ENCODE measurements around the gene GFPT1. TPM values are rescaled to one million over a fixed set of nuclear protein-coding genes. Genes with fewer than 3 reads are reported as not detected.

GFPT1 gene
- total and polyA plus RNA-seq, 9 of the 15 experiments (the other 6 are each of a cell fraction or from before 2014, with no cell fraction given), result 6.6 to 38.3 (median 15.9) TPM

DNA sequence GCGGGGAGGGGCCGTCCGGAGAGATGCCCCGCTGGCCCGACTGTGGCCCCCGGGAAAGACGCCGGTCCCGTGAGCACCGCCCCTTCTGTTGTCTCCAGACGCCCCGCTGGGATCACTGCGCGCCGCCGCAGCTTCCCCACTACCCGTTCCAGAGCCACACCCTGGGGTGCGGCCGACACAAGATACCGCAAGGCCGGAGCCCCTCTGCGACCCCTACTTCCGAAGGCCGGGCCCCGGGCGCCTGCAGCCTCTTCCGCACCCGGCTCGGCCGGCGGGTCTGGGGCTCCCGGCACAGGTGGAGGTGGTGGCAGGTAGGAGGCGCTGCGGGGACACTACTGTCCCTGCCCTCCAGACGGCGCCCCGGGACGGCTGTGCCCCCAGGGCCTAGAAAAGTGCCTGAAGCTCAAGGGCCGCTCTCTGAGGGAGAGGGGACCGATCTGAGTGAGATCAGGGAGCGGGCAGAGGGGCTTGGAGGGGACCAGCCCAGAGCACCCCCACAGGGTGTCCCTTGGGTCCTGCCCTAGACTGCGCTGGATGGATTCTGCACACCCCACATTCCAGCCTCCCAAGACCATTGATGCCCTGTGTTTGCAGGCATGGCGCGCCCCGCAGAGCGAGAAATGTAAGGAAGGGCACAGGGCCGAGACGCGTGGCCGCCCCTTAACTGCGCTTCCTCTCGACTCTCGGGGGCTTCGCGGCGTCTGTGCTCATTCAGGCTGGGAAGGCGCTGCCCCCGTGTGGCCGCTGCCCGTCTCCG lies 80.0 kb downstream of the GFPT1 start (continued):
- TF ChIP-seq HSF4 (CRISPR knock-in tag; IDR thresholded peaks at IDR 0.05; ENCODE audit: borderline replicate concordance) (no peak), SUPT5H (IDR thresholded peaks at IDR 0.05) (no peak), ZNF134 (CRISPR knock-in tag; conservative IDR thresholded peaks at IDR 0.05) (no peak), PRMT5 (CRISPR knock-in tag; IDR thresholded peaks at IDR 0.05) (no peak), ZNF347 (CRISPR knock-in tag; IDR thresholded peaks at IDR 0.05; ENCODE audit: low read depth) (no peak), ZNF274 (IDR thresholded peaks at IDR 0.05; ENCODE audit: borderline replicate concordance, low read depth, low read length) (no peak), ZEB2 (IDR thresholded peaks at IDR 0.05) (peak; percentile 86), ZSCAN32 (CRISPR knock-in tag; IDR thresholded peaks at IDR 0.05) (no peak), HMG20B (CRISPR knock-in tag; IDR thresholded peaks at IDR 0.05) (no peak), PCBP1 (IDR thresholded peaks at IDR 0.05; ENCODE audit: low read depth, low read length, poor library complexity, severe bottlenecking) (no peak), GTF2E2 (tag; IDR thresholded peaks at IDR 0.05) (no peak), NR4A1 (CRISPR knock-in tag; IDR thresholded peaks at IDR 0.05) (no peak), NR4A1 (tag; IDR thresholded peaks at IDR 0.05) (no peak), MEF2D (tag; conservative IDR thresholded peaks at IDR 0.05; ENCODE audit: low read depth) (no peak), RAD21 (CRISPR knock-in tag; conservative IDR thresholded peaks at IDR 0.05 in 1 of 2, IDR thresholded peaks at IDR 0.05 in 1 of 2) (peak; percentile 86 to 90), FIP1L1 (IDR thresholded peaks at IDR 0.05; ENCODE audit: low read depth, low read length, poor library complexity, severe bottlenecking) (peak; percentile 36), KHSRP (IDR thresholded peaks at IDR 0.05) (no peak), MCM5 (IDR thresholded peaks at IDR 0.05; ENCODE audit: low read depth) (no peak), HDAC1 (IDR thresholded peaks at IDR 0.05) (0 out of 4 replicates have a peak, but pooled peaks of 1 of the 2 experiments have one; percentile 10), SREBF2 (CRISPR knock-in tag; IDR thresholded peaks at IDR 0.05) (no peak)
- TF ChIP-seq, protein P1, sequence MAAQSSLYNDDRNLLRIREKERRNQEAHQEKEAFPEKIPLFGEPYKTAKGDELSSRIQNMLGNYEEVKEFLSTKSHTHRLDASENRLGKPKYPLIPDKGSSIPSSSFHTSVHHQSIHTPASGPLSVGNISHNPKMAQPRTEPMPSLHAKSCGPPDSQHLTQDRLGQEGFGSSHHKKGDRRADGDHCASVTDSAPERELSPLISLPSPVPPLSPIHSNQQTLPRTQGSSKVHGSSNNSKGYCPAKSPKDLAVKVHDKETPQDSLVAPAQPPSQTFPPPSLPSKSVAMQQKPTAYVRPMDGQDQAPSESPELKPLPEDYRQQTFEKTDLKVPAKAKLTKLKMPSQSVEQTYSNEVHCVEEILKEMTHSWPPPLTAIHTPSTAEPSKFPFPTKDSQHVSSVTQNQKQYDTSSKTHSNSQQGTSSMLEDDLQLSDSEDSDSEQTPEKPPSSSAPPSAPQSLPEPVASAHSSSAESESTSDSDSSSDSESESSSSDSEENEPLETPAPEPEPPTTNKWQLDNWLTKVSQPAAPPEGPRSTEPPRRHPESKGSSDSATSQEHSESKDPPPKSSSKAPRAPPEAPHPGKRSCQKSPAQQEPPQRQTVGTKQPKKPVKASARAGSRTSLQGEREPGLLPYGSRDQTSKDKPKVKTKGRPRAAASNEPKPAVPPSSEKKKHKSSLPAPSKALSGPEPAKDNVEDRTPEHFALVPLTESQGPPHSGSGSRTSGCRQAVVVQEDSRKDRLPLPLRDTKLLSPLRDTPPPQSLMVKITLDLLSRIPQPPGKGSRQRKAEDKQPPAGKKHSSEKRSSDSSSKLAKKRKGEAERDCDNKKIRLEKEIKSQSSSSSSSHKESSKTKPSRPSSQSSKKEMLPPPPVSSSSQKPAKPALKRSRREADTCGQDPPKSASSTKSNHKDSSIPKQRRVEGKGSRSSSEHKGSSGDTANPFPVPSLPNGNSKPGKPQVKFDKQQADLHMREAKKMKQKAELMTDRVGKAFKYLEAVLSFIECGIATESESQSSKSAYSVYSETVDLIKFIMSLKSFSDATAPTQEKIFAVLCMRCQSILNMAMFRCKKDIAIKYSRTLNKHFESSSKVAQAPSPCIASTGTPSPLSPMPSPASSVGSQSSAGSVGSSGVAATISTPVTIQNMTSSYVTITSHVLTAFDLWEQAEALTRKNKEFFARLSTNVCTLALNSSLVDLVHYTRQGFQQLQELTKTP (IDR thresholded peaks at IDR 0.05; ENCODE audit: low read depth in 1 of 2, partially characterized antibody in 2 of 2), result no peak
- TF ChIP-seq, protein P2, sequence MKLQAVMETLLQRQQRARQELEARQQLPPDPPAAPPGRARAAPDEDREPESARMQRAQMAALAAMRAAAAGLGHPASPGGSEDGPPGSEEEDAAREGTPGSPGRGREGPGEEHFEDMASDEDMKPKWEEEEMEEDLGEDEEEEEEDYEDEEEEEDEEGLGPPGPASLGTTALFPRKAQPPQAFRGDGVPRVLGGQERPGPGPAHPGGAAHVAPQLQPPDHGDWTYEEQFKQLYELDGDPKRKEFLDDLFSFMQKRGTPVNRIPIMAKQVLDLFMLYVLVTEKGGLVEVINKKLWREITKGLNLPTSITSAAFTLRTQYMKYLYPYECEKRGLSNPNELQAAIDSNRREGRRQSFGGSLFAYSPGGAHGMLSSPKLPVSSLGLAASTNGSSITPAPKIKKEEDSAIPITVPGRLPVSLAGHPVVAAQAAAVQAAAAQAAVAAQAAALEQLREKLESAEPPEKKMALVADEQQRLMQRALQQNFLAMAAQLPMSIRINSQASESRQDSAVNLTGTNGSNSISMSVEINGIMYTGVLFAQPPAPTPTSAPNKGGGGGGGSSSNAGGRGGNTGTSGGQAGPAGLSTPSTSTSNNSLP (IDR thresholded peaks at IDR 0.05; ENCODE audit: borderline replicate concordance, low read depth, low read length), result no peak
- TF ChIP-seq, protein P3, sequence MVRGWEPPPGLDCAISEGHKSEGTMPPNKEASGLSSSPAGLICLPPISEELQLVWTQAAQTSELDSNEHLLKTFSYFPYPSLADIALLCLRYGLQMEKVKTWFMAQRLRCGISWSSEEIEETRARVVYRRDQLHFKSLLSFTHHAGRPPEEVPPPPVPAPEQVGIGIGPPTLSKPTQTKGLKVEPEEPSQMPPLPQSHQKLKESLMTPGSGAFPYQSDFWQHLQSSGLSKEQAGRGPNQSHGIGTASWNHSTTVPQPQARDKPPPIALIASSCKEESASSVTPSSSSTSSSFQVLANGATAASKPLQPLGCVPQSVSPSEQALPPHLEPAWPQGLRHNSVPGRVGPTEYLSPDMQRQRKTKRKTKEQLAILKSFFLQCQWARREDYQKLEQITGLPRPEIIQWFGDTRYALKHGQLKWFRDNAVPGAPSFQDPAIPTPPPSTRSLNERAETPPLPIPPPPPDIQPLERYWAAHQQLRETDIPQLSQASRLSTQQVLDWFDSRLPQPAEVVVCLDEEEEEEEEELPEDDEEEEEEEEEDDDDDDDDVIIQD (CRISPR knock-in tag; IDR thresholded peaks at IDR 0.05), result no peak
